HEK293 (cell line): ENCODE results near the gene TIMP4.

ENCODE experiments used
- CTCF ChIA-PET: fragments of 350-600 bp; formaldehyde crosslinking; extraction: SDS; loops from one replicate; lab custom pipeline; 2021; ENCODE audit warnings: antibody characterized with exemption; lab: Yijun Ruan, JAX
- POLR2A ChIA-PET: fragments of 300-600 bp; formaldehyde crosslinking; extraction: SDS; loops from one replicate; lab custom pipeline; 2020; ENCODE audit warnings: antibody characterized with exemption, inconsistent platforms; lab: Yijun Ruan, JAX
- H3K27ac ChIP-seq: fragments of 200-500 bp; sonication (Bioruptor generic); 2 replicates; pipeline ENCODE4 v1.5.1; 2014; ENCODE audit warnings: low read depth, low read length, control low read depth, inconsistent platforms; ENCODE audit errors: extremely low read depth
- H3K36me3 ChIP-seq, 2 experiments: fragments of 200-500 bp in 1 of 2; sonication (Bioruptor generic) in 1 of 2; 1 replicate in 1 of 2; 2 replicates in 1 of 2; pipeline ENCODE4 v1.5.1; 2014 to 2017; ENCODE audit warnings: inconsistent platforms in 2 of 2, low read length in 2 of 2; ENCODE audit not compliant: control insufficient read depth in 2 of 2, insufficient read depth in 1 of 2
- H3K4me1 ChIP-seq: fragments of 200-500 bp; sonication (Bioruptor generic); 2 replicates; pipeline ENCODE4 v1.5.1; 2014; ENCODE audit warnings: mild to moderate bottlenecking, low read length, inconsistent platforms; ENCODE audit not compliant: control insufficient read depth, insufficient read depth
- H3K4me3 ChIP-seq: 2 replicates; pipeline ENCODE4 v1.5.1; 2011; ENCODE audit warnings: low read depth, mild to moderate bottlenecking, control low read depth, low read length, moderate library complexity
- H3K9me3 ChIP-seq: fragments of 200-500 bp; sonication (Bioruptor generic); 2 replicates; pipeline ENCODE4 v1.5.1; 2014; ENCODE audit warnings: low read depth, low read length, inconsistent platforms; ENCODE audit not compliant: control insufficient read depth, insufficient read depth
- AEBP2 ChIP-seq: fragments of 450-650 bp; formaldehyde crosslinking; IDR thresholded peaks from 2 replicates; pipeline ENCODE4 v1.5.1; 2016; ENCODE audit warnings: missing biosample characterization, missing genetic modification characterization, borderline replicate concordance
- KLF9 ChIP-seq: fragments of 450-650 bp; formaldehyde crosslinking; IDR thresholded peaks from 2 replicates; pipeline ENCODE4 v1.5.1; 2016; ENCODE audit warnings: missing biosample characterization, missing genetic modification characterization, low read depth
- PATZ1 ChIP-seq: fragments of 450-650 bp; formaldehyde crosslinking; IDR thresholded peaks from 2 replicates; pipeline ENCODE4 v1.5.1; 2016; ENCODE audit warnings: missing biosample characterization, missing genetic modification characterization
- REST ChIP-seq: fragments of 450-650 bp; formaldehyde crosslinking; IDR thresholded peaks from 2 replicates; pipeline ENCODE4 v1.5.1; 2016; ENCODE audit warnings: missing biosample characterization, missing genetic modification characterization
- SETDB1 ChIP-seq: IDR thresholded peaks from one replicate; pipeline ENCODE4 v1.6.1; 2017; ENCODE audit warnings: mild to moderate bottlenecking, low read length, moderate library complexity, mixed read lengths; ENCODE audit not compliant: insufficient read length
- SP7 ChIP-seq: fragments of 450-650 bp; formaldehyde crosslinking; IDR thresholded peaks from 2 replicates; pipeline ENCODE4 v1.5.1; 2016; ENCODE audit warnings: missing biosample characterization, missing genetic modification characterization
- WT1 ChIP-seq: fragments of 450-650 bp; formaldehyde crosslinking; IDR thresholded peaks from 2 replicates; pipeline ENCODE4 v1.5.1; 2016; ENCODE audit warnings: missing biosample characterization, missing genetic modification characterization
- ZNF140 ChIP-seq: fragments of 450-650 bp; formaldehyde crosslinking; IDR thresholded peaks from 2 replicates; pipeline ENCODE4 v1.5.1; 2016; ENCODE audit warnings: missing biosample characterization, missing genetic modification characterization
- ZNF211 ChIP-seq: fragments of 450-650 bp; formaldehyde crosslinking; IDR thresholded peaks from 2 replicates; pipeline ENCODE4 v1.5.1; 2016; ENCODE audit warnings: low read depth, missing biosample characterization, missing genetic modification characterization
- ZNF311 ChIP-seq: fragments of 450-650 bp; formaldehyde crosslinking; IDR thresholded peaks from 2 replicates; pipeline ENCODE4 v1.5.1; 2017; ENCODE audit warnings: missing biosample characterization, missing genetic modification characterization, borderline replicate concordance
- ZNF544 ChIP-seq: fragments of 450-650 bp; formaldehyde crosslinking; IDR thresholded peaks from 2 replicates; pipeline ENCODE4 v1.5.0; 2017; ENCODE audit warnings: missing biosample characterization, missing genetic modification characterization
- ZNF777 ChIP-seq: fragments of 450-650 bp; formaldehyde crosslinking; IDR thresholded peaks from 2 replicates; pipeline ENCODE4 v1.5.1; 2017; ENCODE audit warnings: missing biosample characterization, missing genetic modification characterization, borderline replicate concordance
- ZNF791 ChIP-seq: fragments of 450-650 bp; formaldehyde crosslinking; IDR thresholded peaks from 2 replicates; pipeline ENCODE4 v1.5.1; 2016; ENCODE audit warnings: missing biosample characterization, missing genetic modification characterization
- TF ChIP-seq, protein P1 (sequence below): fragments of 450-650 bp; formaldehyde crosslinking; IDR thresholded peaks from 2 replicates; pipeline ENCODE4 v1.5.1; 2016; ENCODE audit warnings: missing biosample characterization, missing genetic modification characterization, borderline replicate concordance
- TF ChIP-seq, protein P2 (sequence below): fragments of 450-650 bp; formaldehyde crosslinking; IDR thresholded peaks from 2 replicates; pipeline ENCODE4 v1.5.1; 2016; ENCODE audit warnings: missing biosample characterization, missing genetic modification characterization, borderline replicate concordance

TIMP4 gene

DNA sequence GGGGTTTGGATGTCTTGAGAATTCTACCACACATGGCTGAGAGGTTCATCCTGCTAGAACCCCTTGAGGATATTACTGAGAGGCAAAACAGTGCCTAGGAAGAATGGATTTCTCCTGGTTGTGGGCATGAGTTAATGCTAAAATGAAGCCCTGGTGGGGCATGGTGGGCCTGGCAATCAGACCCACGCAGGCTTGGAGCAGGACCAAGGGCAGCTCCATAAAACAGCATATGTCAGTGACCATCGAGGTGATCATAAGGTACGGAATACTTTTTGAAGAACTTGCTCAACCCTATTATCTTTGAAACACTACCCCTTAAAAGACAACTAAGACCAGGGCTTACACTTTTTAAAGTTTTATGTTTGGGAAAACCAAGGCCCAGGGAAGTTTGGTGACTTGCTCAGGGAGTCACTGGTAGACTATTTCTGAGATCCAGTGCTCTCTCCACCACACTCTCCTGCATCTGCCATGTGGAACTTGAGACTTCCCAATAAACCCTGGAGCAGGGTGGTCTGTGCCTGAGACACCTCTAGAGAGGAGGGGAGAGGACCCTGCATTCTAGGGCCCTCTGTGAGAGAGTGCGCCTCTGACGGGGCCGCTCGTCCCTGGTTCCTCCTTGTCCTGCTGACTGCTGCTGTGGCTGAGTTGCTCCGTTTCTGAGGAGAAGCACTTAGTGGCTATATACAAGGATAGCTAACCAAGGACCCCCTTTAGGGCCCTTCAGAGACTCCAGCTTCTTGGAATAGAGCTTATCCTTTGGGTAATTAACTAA is 28.0 kb upstream of the TIMP4 start:
- Histone ChIP-seq H3K4me3 (no peak overlapping the region), H3K4me1 (peaks cover 3% of the 10 kb centered on the region; the same call in 1 of the 2 replicates), H3K9me3 (no peaks in the 10 kb centered on the region), H3K27ac (no peak overlapping the region), H3K36me3 (no peaks in the 10 kb centered on the region)
- ChIA-PET POLR2A (interaction anchor here (1.2 kb wide), 1 partner anchor 298 kb away, joined by 6 read pairs; the partner anchor contains the start of gene TSEN2), CTCF (interaction anchor here (2.2 kb wide), 1 partner anchor 11 kb away, joined by 13 read pairs; no protein-coding TSS in a partner anchor)
- TF ChIP-seq ZNF311 (tag by site-specific recombination) (no peak), ZNF211 (tag by site-specific recombination) (no peak), REST (tag by site-specific recombination) (peak; percentile 66)

GRCh38 chr3:12186046-12186445 is 27.3 kb upstream of the TIMP4 start:
- CTCF ChIA-PET = interaction anchor here (0.7 to 1.1 kb wide), 2 partner anchors 10 to 353 kb away, joined by 3 to 6 read pairs; no protein-coding TSS in a partner anchor
- POLR2A ChIA-PET = no interaction called here
- no peak overlapping the region for H3K27ac ChIP-seq
- TF ChIP-seq, protein P1, sequence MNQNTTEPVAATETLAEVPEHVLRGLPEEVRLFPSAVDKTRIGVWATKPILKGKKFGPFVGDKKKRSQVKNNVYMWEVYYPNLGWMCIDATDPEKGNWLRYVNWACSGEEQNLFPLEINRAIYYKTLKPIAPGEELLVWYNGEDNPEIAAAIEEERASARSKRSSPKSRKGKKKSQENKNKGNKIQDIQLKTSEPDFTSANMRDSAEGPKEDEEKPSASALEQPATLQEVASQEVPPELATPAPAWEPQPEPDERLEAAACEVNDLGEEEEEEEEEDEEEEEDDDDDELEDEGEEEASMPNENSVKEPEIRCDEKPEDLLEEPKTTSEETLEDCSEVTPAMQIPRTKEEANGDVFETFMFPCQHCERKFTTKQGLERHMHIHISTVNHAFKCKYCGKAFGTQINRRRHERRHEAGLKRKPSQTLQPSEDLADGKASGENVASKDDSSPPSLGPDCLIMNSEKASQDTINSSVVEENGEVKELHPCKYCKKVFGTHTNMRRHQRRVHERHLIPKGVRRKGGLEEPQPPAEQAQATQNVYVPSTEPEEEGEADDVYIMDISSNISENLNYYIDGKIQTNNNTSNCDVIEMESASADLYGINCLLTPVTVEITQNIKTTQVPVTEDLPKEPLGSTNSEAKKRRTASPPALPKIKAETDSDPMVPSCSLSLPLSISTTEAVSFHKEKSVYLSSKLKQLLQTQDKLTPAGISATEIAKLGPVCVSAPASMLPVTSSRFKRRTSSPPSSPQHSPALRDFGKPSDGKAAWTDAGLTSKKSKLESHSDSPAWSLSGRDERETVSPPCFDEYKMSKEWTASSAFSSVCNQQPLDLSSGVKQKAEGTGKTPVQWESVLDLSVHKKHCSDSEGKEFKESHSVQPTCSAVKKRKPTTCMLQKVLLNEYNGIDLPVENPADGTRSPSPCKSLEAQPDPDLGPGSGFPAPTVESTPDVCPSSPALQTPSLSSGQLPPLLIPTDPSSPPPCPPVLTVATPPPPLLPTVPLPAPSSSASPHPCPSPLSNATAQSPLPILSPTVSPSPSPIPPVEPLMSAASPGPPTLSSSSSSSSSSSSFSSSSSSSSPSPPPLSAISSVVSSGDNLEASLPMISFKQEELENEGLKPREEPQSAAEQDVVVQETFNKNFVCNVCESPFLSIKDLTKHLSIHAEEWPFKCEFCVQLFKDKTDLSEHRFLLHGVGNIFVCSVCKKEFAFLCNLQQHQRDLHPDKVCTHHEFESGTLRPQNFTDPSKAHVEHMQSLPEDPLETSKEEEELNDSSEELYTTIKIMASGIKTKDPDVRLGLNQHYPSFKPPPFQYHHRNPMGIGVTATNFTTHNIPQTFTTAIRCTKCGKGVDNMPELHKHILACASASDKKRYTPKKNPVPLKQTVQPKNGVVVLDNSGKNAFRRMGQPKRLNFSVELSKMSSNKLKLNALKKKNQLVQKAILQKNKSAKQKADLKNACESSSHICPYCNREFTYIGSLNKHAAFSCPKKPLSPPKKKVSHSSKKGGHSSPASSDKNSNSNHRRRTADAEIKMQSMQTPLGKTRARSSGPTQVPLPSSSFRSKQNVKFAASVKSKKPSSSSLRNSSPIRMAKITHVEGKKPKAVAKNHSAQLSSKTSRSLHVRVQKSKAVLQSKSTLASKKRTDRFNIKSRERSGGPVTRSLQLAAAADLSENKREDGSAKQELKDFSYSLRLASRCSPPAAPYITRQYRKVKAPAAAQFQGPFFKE = no peak
- TF ChIP-seq SP7 (tag by site-specific recombination) (no peak), ZNF791 (tag by site-specific recombination) (no peak), ZNF777 (tag by site-specific recombination) (no peak), ZNF544 (tag by site-specific recombination) (no peak), ZNF140 (tag by site-specific recombination) (no peak), PATZ1 (tag by site-specific recombination) (no peak), AEBP2 (tag by site-specific recombination) (no peak), WT1 (tag by site-specific recombination) (no peak), SETDB1 (no peak), KLF9 (tag by site-specific recombination) (no peak)
- TF ChIP-seq, protein P2, sequence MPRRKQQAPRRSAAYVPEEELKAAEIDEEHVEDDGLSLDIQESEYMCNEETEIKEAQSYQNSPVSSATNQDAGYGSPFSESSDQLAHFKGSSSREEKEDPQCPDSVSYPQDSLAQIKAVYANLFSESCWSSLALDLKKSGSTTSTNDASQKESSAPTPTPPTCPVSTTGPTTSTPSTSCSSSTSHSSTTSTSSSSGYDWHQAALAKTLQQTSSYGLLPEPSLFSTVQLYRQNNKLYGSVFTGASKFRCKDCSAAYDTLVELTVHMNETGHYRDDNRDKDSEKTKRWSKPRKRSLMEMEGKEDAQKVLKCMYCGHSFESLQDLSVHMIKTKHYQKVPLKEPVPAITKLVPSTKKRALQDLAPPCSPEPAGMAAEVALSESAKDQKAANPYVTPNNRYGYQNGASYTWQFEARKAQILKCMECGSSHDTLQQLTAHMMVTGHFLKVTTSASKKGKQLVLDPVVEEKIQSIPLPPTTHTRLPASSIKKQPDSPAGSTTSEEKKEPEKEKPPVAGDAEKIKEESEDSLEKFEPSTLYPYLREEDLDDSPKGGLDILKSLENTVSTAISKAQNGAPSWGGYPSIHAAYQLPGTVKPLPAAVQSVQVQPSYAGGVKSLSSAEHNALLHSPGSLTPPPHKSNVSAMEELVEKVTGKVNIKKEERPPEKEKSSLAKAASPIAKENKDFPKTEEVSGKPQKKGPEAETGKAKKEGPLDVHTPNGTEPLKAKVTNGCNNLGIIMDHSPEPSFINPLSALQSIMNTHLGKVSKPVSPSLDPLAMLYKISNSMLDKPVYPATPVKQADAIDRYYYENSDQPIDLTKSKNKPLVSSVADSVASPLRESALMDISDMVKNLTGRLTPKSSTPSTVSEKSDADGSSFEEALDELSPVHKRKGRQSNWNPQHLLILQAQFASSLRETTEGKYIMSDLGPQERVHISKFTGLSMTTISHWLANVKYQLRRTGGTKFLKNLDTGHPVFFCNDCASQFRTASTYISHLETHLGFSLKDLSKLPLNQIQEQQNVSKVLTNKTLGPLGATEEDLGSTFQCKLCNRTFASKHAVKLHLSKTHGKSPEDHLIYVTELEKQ = no peak

More at GRCh38 chr3:12186046-12186445, 27.3 kb upstream of the TIMP4 start:
- Histone ChIP-seq H3K4me3 (no peak overlapping the region), H3K9me3 (no peaks in the 10 kb centered on the region), H3K36me3 (no peaks in the 10 kb centered on the region), H3K4me1 (peaks cover 3% of the 10 kb centered on the region; the same call in 1 of the 2 replicates)
